Measurements from ENCODE around the gene CTXN3. TPM values are rescaled to one million over a fixed set of nuclear protein-coding genes. Genes with fewer than 3 reads are reported as not detected.

Gene CTXN3
- total RNA-seq, 3 donors from 2014 or later: not detected

- intact Hi-C loops (cut with DNase I; ENCODE audit: low total_unique reads): no loop called here
- peaks cover 0 to 8% of the 10 kb centered on the region in 2 donors for H3K4me1 ChIP-seq
- TF ChIP-seq, protein P1, sequence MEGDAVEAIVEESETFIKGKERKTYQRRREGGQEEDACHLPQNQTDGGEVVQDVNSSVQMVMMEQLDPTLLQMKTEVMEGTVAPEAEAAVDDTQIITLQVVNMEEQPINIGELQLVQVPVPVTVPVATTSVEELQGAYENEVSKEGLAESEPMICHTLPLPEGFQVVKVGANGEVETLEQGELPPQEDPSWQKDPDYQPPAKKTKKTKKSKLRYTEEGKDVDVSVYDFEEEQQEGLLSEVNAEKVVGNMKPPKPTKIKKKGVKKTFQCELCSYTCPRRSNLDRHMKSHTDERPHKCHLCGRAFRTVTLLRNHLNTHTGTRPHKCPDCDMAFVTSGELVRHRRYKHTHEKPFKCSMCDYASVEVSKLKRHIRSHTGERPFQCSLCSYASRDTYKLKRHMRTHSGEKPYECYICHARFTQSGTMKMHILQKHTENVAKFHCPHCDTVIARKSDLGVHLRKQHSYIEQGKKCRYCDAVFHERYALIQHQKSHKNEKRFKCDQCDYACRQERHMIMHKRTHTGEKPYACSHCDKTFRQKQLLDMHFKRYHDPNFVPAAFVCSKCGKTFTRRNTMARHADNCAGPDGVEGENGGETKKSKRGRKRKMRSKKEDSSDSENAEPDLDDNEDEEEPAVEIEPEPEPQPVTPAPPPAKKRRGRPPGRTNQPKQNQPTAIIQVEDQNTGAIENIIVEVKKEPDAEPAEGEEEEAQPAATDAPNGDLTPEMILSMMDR (IDR thresholded peaks at IDR 0.05): no peak
- TF ChIP-seq POLR2A (IDR thresholded peaks at IDR 0.05): no peak
- TF ChIP-seq POLR2AphosphoS5 (IDR thresholded peaks at IDR 0.05): no peak
- H3K36me3 ChIP-seq: no peaks in the 10 kb centered on the region
- H3K4me3 ChIP-seq: no peak overlapping the region
- peak overlapping the region; percentile 59 for H3K27ac ChIP-seq
- no peaks in the 10 kb centered on the region for H3K9me3 ChIP-seq
- DNase-seq (ENCODE audit: low spot score in 2 of 2): no peak
- no peaks in the 10 kb centered on the region for H3K27me3 ChIP-seq
Observed at GRCh38 chr5:127685662-127686061, 36.8 kb downstream of the CTXN3 start.

DNA sequence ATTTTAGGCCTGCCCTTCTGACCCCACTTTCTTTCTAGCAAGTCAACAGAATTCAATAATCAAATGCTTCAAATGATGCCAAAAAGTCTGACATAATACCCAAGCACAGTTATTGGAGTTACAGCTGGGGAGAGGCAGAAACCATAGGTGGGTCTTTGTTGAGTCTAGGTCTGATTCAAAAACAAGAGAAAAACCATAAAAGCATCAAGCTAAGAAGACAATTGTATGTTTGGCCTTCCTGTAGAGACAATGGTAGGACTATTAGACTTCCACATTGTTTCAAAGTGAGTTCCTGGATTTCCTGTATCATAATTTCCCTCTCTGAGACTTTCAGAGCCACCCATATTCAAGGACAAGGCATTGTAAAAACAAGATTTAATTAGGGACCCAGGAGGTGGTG is 37.5 kb downstream of the CTXN3 start:
- TF ChIP-seq POLR2A (IDR thresholded peaks at IDR 0.05): no peak
- no peak for TF ChIP-seq POLR2AphosphoS5 (IDR thresholded peaks at IDR 0.05)
- TF ChIP-seq, protein P1 (IDR thresholded peaks at IDR 0.05): no peak
- Histone ChIP-seq H3K27ac (peak overlapping the region; percentile 59), H3K36me3 (no peaks in the 10 kb centered on the region)

GRCh38 chr5:127694518-127695171 is 45.8 kb downstream of the CTXN3 start:
- TF ChIP-seq POLR2AphosphoS5 (IDR thresholded peaks at IDR 0.05): no peak
- TF ChIP-seq POLR2A (IDR thresholded peaks at IDR 0.05): no peak
- TF ChIP-seq, protein P1 (IDR thresholded peaks at IDR 0.05): no peak
- Histone ChIP-seq H3K27me3 (no peaks in the 10 kb centered on the region), H3K4me1 (no peaks in the 10 kb centered on the region), H3K4me3 (no peak overlapping the region), H3K27ac (no peak overlapping the region), H3K9me3 (no peaks in the 10 kb centered on the region), H3K36me3 (no peaks in the 10 kb centered on the region)
- no peak for DNase-seq (ENCODE audit: low spot score in 2 of 2)
- intact Hi-C loops (cut with DNase I; ENCODE audit: low total_unique reads): no loop called here

More for the DNA sequence above, 37.5 kb downstream of the CTXN3 start:
- intact Hi-C loops (cut with DNase I; ENCODE audit: low total_unique reads): no loop called here
- Histone ChIP-seq H3K4me3 (no peak overlapping the region), H3K9me3 (no peaks in the 10 kb centered on the region), H3K4me1 (peaks cover 0 to 8% of the 10 kb centered on the region in 2 donors), H3K27me3 (no peaks in the 10 kb centered on the region)
- no peak for DNase-seq (ENCODE audit: low spot score in 2 of 2)

- DNase-seq (ENCODE audit: low spot score in 2 of 2): no peak
- Histone ChIP-seq H3K4me1 (no peaks in the 10 kb centered on the region), H3K27ac (no peak overlapping the region), H3K27me3 (no peaks in the 10 kb centered on the region), H3K36me3 (no peaks in the 10 kb centered on the region), H3K9me3 (no peaks in the 10 kb centered on the region), H3K4me3 (no peak overlapping the region)
- intact Hi-C loops (cut with DNase I; ENCODE audit: low total_unique reads): no loop called here
- TF ChIP-seq, protein P1 (IDR thresholded peaks at IDR 0.05): no peak
- no peak for TF ChIP-seq POLR2AphosphoS5 (IDR thresholded peaks at IDR 0.05)
- no peak for TF ChIP-seq POLR2A (IDR thresholded peaks at IDR 0.05)
Observed at GRCh38 chr5:127695346-127695745, 46.5 kb downstream of the CTXN3 start.

- Histone ChIP-seq H3K4me1 (no peaks in the 10 kb centered on the region), H3K9me3 (no peaks in the 10 kb centered on the region), H3K27me3 (no peaks in the 10 kb centered on the region), H3K27ac (no peak overlapping the region), H3K36me3 (no peaks in the 10 kb centered on the region), H3K4me3 (no peak overlapping the region)
- TF ChIP-seq, protein P1 (IDR thresholded peaks at IDR 0.05): no peak
- intact Hi-C loops (cut with DNase I; ENCODE audit: low total_unique reads): no loop called here
- DNase-seq (ENCODE audit: low spot score in 2 of 2): no peak
Observed at GRCh38 chr5:127696683-127697082, 47.8 kb downstream of the CTXN3 start.
